Spinal cord (tissue), 10 donors: ENCODE results near the gene COX7A1. TPM values are rescaled to one million over a fixed set of nuclear protein-coding genes. Genes with fewer than 3 reads are reported as not detected.
"Not testable (repeated sequence)": the region's sequence is repeated elsewhere in the genome, so short reads cannot be mapped to it uniquely, and the experiment has no call there.

Experiments
- DNase-seq, 6 donors: peaks; one replicate each; pipeline versions ENCODE4 v3.0.0 to v3.0.0-alpha.2; 2013 to 2015; ENCODE audit warnings: low spot score in 6 of 6, low read depth in 4 of 6
- H3K27ac ChIP-seq: one replicate; pipeline ENCODE4 v1.5.1; 2013; ENCODE audit warnings: low read depth, low read length, control low read depth
- H3K27me3 ChIP-seq: one replicate; pipeline ENCODE4 v1.6.1; 2013; ENCODE audit warnings: low read length; ENCODE audit not compliant: control insufficient read depth, insufficient read depth
- H3K36me3 ChIP-seq: one replicate; pipeline ENCODE4 v1.6.1; 2013; ENCODE audit warnings: low read length; ENCODE audit not compliant: control insufficient read depth, insufficient read depth
- H3K4me1 ChIP-seq: one replicate; pipeline ENCODE4 v1.6.1; 2013; ENCODE audit warnings: low read length; ENCODE audit not compliant: control insufficient read depth, insufficient read depth
- H3K4me3 ChIP-seq: one replicate; pipeline ENCODE4 v1.5.1; 2013; ENCODE audit warnings: low read depth, low read length, control low read depth
- H3K9me3 ChIP-seq: one replicate; pipeline ENCODE4 v1.6.1; 2013; ENCODE audit warnings: low read length; ENCODE audit not compliant: control insufficient read depth, insufficient read depth
- WGBS: methylation state at CpG from one replicate; pipeline ENCODE4 v1.1.5; 2013; ENCODE audit warnings: missing lambda C conversion rate; ENCODE audit not compliant: insufficient coverage; 5-methylcytosine and 5-hydroxymethylcytosine counted together
- long read RNA-seq, 4 donors: transcript quantifications; one replicate each; lab custom pipeline, GENCODE V29; 2026
- polyA plus RNA-seq, 2 donors: library from polyadenylated mRNA; unstranded; fragments of 120-200 nt; gene quantifications; one replicate each; pipeline ENCODE4 v1.2.1, GENCODE V29; 2013; ENCODE audit not compliant: insufficient read length in 2 of 2
- total RNA-seq, 2 donors: library from RNA; depleted of rRNA in 1 of 2; stranded (reverse); fragments of 120-200 nt in 1 of 2; fragments of >200 nt in 1 of 2; gene quantifications; one replicate each; pipeline versions ENCODE4 v1.2.3 to v1.2.4, GENCODE V29; 2013 to 2014
- donor health status: healthy.

The COX7A1 gene
- total RNA-seq (10 to 100 TPM in 1 of 2 donors, 1 to 10 TPM in 1; 5.8 to 20.5 TPM), polyA plus RNA-seq (10 to 100 TPM in 1 of 2 donors, 1 to 10 TPM in 1; 9.7 to 22.2 TPM)
- long read RNA-seq, donor 1, transcript COX7A1-201 (4 exons, 762 nt), result major isoform, 15 of 17 reads
- long read RNA-seq, donor 1, partial matches to known transcripts, result 0 of 17 reads
- long read RNA-seq, donor 1, other reads (novel, unspliced or antisense), result 0 of 17 reads
- long read RNA-seq, donor 2, transcript COX7A1-201 (4 exons, 762 nt), result major isoform, 8 of 9 reads
- long read RNA-seq, donor 2, partial matches to known transcripts, result 0 of 9 reads
- long read RNA-seq, donor 2, other reads (novel, unspliced or antisense), result 0 of 9 reads
- long read RNA-seq, donor 3, transcript COX7A1-201 (4 exons, 762 nt), result major isoform, 17 of 17 reads
- long read RNA-seq, donor 3, partial matches to known transcripts, result 0 of 17 reads
- long read RNA-seq, donor 3, other reads (novel, unspliced or antisense), result 0 of 17 reads
- long read RNA-seq, donor 4, transcript COX7A1-203 (3 exons, 464 nt), result minor isoform, 8 of 80 reads
- long read RNA-seq, donor 4, transcript COX7A1-201 (4 exons, 762 nt), result major isoform, 71 of 80 reads
- long read RNA-seq, donor 4, partial matches to known transcripts, result 0 of 80 reads
- long read RNA-seq, donor 4, other reads (novel, unspliced or antisense), result 0 of 80 reads

DNA sequence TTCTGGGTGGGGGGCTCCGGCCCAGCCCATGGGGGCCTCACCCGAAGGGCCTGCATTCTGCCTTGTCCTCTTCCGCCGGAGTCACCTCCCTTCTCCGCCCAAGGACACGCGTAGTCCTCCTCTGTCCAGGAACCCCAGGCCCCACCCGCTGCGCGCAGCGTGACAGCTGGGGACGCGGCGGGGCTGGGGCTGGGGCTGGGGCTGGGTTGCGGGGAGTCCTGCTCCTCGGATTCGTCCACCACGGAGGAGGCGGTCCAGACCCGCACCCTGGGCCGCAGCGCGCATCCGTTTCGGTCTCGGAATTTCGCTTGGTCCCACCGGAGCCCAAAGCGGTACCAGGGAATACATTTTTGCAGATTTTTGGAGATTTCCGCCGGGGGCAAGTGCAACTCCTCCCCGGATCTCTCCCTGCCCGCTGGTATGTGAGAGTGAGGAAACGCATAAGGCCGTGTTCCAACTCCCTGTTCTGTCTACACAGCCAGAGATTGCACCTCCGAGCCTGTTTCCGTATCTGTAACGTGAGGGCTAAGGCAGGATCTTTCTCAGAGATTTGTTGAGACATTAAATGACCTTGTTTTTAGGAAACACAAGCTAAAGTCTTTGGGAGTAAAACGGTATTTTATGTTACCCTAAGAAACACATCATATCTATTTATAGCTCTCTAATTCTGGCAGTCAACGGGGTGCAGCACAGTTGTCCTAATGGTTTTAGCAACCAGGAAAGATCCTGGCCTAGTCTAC is at the start of gene COX7A1:
COX7A1 (minus strand) TSS at position 96 of the 740 bp plus-strand sequence; CDS start at position 56, 40 bp downstream.
- Histone ChIP-seq H3K4me1 (peaks cover 13% of the 10 kb centered on the region), H3K4me3 (peak within 1 kb of the TSS; percentile 45), H3K27ac (peak within 1 kb of the TSS; percentile 81), H3K27me3 (no peaks in the 10 kb centered on the region), H3K36me3 (peaks cover 52% of the 10 kb centered on the region), H3K9me3 (no peaks in the 10 kb centered on the region)
- peak in 2 of 6 donors; percentile 15 to 36 for DNase-seq
- WGBS, result 29% methylated on average over 33 of the region's 40 CpGs

DNA sequence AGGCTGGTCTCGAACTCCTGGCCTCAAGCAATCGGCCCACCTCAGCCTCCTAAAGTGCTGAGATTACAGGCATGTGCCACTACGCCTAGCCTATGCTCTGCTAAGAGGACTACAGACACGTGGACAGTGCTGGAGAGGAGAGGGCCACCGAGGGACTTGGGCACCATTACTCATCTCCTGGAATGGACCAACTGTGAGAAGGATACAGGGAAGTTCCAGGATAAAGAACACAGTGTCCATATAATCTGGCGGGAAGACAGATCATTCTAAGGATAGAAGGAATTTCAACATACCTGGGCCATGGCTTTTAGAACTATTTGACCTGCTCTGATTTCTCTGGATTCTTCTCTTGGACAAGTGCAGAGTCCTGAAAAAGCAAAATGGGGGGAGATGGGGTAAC is 49.4 kb upstream of the COX7A1 start:
- no peak overlapping the region for H3K27ac ChIP-seq
- no peak overlapping the region for H3K4me3 ChIP-seq
- H3K9me3 ChIP-seq, result no peaks in the 10 kb centered on the region
- peaks cover 12% of the 10 kb centered on the region for H3K36me3 ChIP-seq
- no peaks in the 10 kb centered on the region for H3K27me3 ChIP-seq
- DNase-seq, result no peak
- H3K4me1 ChIP-seq, result no peaks in the 10 kb centered on the region
- WGBS, result 94% methylated on average over 4 of the region's 6 CpGs

DNA sequence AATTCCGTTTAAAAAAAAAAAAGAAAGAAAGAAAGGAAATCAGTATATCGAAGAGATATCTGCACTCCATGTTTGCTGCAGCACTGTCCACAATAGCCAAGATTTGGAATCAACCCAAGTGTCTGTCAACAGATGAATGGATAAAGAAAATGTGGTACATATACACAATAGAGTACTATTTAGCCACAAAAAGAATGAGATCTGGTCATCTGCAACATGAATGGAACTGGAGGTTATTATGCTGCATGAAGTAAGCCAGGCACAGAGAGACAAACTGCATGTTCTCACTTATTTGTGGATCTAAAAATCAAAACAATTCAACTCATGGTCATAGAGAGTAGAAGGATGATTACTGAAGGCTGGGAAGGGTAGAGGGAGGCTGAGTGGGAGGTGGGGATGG is 45.9 kb upstream of the COX7A1 start:
- Histone ChIP-seq H3K9me3 (no peaks in the 10 kb centered on the region), H3K36me3 (peaks cover 19% of the 10 kb centered on the region), H3K4me3 (no peak overlapping the region), H3K27ac (no peak overlapping the region), H3K4me1 (no peaks in the 10 kb centered on the region), H3K27me3 (no peaks in the 10 kb centered on the region)
- DNase-seq, result peak in 2 of 6 donors; percentile 10 to 32
- WGBS, result 0% methylated on average over 1 of the region's 2 CpGs

DNA sequence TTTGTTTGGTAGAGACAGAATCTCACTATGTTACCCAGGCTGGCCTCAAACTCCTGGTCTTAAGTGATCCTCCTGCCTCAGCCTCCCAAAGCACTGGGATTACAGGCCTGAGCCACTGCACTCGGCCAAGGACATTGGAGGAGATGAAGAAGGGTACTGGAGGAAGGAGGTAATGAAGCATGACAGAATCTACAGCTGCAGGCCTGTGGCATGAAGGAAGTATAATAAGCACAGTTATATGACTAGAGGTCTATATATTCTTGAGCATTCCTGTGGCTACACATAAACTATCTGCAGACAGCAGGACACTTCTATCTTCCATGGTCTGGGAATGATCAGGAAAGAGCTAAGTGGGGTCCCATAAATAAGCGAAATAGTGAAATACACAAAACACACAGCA is 44.0 kb upstream of the COX7A1 start:
- Histone ChIP-seq H3K9me3 (no peaks in the 10 kb centered on the region), H3K27ac (no peak overlapping the region), H3K4me3 (no peak overlapping the region), H3K27me3 (no peaks in the 10 kb centered on the region), H3K4me1 (no peaks in the 10 kb centered on the region), H3K36me3 (peaks cover 25% of the 10 kb centered on the region)
- WGBS, result 100% methylated on average over 1 of the region's 2 CpGs
- DNase-seq, result no peak

DNA sequence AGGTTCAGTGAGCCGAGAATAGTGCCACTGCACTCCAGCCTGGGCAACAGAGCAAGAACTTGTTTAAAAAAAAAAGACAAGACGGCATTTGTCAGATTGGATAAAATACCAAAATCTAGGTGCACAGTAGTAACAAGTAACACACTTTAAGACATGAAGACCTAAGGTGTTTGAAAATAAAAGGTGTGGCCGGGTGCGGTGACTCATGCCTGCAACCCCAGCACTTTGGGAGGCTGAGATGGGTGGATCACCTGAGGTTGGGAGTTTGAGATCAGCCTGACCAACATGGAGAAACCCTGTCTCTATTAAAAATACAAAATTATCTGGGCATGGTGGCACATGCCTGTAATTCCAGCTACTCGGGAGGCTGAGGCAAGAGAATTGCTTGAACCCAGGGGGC is 34.5 kb upstream of the COX7A1 start:
- H3K4me1 ChIP-seq, H3K27me3 ChIP-seq, DNase-seq, H3K27ac ChIP-seq, H3K9me3 ChIP-seq, H3K4me3 ChIP-seq: not testable (repeated sequence)
- WGBS, result 92% methylated on average over 2 of the region's 5 CpGs
- peaks cover 31% of the 10 kb centered on the region for H3K36me3 ChIP-seq

DNA sequence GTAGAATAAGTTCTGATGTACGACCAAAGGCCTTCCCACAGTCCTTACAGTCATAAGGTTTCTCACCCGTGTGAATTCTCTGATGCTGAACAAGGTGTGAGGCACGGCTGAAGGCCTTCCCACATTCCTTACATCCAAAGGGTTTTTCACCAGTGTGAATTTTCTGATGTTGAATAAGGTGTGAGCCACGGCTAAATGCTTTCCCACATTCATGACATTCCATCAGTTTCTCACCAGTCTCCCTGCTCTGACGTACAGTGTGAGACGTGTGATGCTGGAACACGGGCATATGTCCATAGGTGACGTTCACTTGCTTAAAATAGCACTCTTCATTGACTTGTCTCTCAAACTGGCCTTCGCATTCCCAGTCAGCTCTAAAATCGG is 31.0 kb upstream of the COX7A1 start:
- Histone ChIP-seq H3K4me1 (no peaks in the 10 kb centered on the region), H3K27ac (no peak overlapping the region), H3K36me3 (peaks cover 33% of the 10 kb centered on the region), H3K4me3 (no peak overlapping the region), H3K27me3 (no peaks in the 10 kb centered on the region), H3K9me3 (no peaks in the 10 kb centered on the region)
- 94% methylated on average over 4 of the region's 10 CpGs for WGBS
- DNase-seq, result no peak

DNA sequence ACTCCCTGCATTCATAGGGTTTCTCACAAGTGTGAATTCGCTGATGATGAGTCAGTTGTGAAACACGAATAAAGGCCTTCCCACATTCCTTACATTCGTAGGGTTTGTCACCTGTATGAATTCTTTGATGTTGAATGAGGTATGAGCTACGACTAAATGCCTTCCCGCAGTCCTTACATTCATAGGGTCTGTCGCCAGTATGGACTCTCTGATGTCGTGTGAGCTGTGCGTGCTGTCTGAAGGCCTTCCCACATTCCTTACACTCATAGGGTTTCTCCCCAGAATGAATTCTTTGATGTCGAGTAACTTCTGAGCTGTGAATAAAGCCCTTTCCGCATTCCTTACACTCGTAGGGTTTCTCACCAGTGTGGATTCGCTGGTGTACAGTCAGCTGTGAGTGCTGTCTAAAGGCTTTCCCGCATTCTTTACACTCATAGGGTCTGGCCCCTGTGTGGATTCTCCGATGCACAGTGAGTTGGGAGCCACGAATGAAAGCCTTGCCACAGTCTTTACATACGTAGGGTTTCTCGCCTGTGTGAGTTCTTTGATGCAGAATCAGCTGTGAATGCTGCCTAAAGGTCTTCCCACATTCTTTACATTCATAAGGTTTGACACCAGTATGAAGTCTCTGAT is 30.5 kb upstream of the COX7A1 start:
- no peaks in the 10 kb centered on the region for H3K4me1 ChIP-seq
- H3K4me3 ChIP-seq, result no peak overlapping the region
- no peaks in the 10 kb centered on the region for H3K9me3 ChIP-seq
- H3K27me3 ChIP-seq, result no peaks in the 10 kb centered on the region
- no peak for DNase-seq
- peaks cover 29% of the 10 kb centered on the region for H3K36me3 ChIP-seq
- H3K27ac ChIP-seq, result no peak overlapping the region
- 70% methylated on average over 2 of the region's 17 CpGs for WGBS

DNA sequence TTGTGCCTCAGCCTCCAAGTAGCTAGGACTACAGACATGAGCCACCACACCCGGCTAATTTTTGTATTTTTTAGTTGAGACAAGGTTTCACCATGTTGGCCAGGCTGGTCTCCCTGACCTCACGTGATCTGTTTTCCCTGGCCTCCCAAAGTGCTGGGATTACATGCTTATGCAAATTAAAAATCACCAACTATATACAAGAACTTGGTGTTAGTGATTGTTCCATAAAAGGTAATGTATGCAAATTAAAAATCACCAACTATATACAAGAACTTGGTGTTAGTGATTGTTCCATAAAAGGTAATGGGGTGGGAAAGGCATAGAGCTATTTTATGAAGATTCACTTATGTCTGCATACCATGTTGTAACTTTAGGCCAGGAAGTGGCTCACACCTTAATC is 26.8 kb upstream of the COX7A1 start:
- H3K27me3 ChIP-seq, H3K27ac ChIP-seq, DNase-seq, H3K4me1 ChIP-seq, H3K9me3 ChIP-seq, H3K4me3 ChIP-seq: not testable (repeated sequence)
- peaks cover 19% of the 10 kb centered on the region for H3K36me3 ChIP-seq
- WGBS, result no CpG with 5 or more reads among the region's 2 CpGs

DNA sequence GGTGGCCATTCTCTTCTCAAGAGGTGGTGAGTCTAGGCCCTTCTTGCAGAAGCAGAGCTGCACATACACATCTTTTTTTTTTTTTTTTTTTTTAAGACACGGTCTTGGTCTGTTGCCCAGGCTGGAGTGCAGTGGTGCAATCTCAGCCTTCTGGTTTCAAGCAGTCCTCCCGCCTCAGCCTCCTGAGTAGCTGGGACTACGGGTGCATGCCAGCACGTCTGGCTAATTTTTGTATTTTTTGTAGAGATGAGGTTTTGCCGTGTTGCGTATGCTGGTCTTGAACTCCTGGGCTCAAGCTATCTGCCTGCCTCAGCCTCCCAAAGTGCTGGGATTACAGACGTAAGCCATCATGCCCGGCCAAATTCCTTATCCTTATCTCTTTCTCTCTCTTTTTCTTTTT is 21.6 kb upstream of the COX7A1 start:
- WGBS, result 80% methylated on average over 1 of the region's 8 CpGs
- H3K36me3 ChIP-seq, H3K4me1 ChIP-seq, H3K9me3 ChIP-seq, H3K27ac ChIP-seq, DNase-seq, H3K4me3 ChIP-seq, H3K27me3 ChIP-seq: not testable (repeated sequence)
